Upper lobe of left lung (tissue), 6 donors: ENCODE results near the gene C19orf38. TPM values are rescaled to one million over a fixed set of nuclear protein-coding genes. Genes with fewer than 3 reads are reported as not detected.

ENCODE experiments used
- ATAC-seq, 2 donors: fragments of 200-7000 bp; cut with Tn5 transposase; one replicate each; pipeline ENCODE4 v1.9.1; 2022; ENCODE audit warnings: mild to moderate bottlenecking in 2 of 2, moderate library complexity in 2 of 2; ENCODE audit not compliant: low FRiP score in 2 of 2
- DNase-seq, 2 donors: peaks; one replicate each; pipeline ENCODE4 v3.0.0-alpha.2; 2019 to 2020
- H3K27ac ChIP-seq, 4 donors: fragments of 200-600 bp; sonication (generic); one replicate each; pipeline ENCODE4 v1.5.1; 2016 to 2019
- H3K27me3 ChIP-seq, 4 donors: fragments of 200-600 bp; sonication (generic); one replicate each; pipeline ENCODE4 v1.5.1; 2017 to 2019
- H3K36me3 ChIP-seq, 4 donors: fragments of 200-600 bp; sonication (generic); one replicate each; pipeline ENCODE4 v1.5.1; 2016 to 2019
- H3K4me1 ChIP-seq, 4 donors: fragments of 200-600 bp; sonication (generic); one replicate each; pipeline ENCODE4 v1.5.1; 2018 to 2019
- H3K4me3 ChIP-seq, 4 donors: fragments of 200-600 bp; sonication (generic); one replicate each; pipeline ENCODE4 v1.5.1; 2017 to 2019; ENCODE audit warnings: mild to moderate bottlenecking in 2 of 4, moderate library complexity in 1 of 4
- H3K9me3 ChIP-seq, 4 donors: fragments of 200-600 bp; sonication (generic); one replicate each; pipeline ENCODE4 v1.5.1; 2018 to 2019
- CTCF ChIP-seq, 6 experiments: fragments of 450-650 bp in 4 of 6; fragments of 200-600 bp in 2 of 6; sonication (generic) in 2 of 6; IDR thresholded peaks; one replicate each; pipeline ENCODE4 v1.5.1; 2016 to 2019; ENCODE audit warnings: antibody characterized with exemption in 6 of 6
- EP300 ChIP-seq, 4 donors: sonication (generic); formaldehyde crosslinking; IDR thresholded peaks; one replicate each; pipeline ENCODE4 v1.5.1; 2017; ENCODE audit warnings: antibody characterized with exemption in 4 of 4, control low read depth in 2 of 4
- POLR2A ChIP-seq, 4 donors: fragments of 450-650 bp; IDR thresholded peaks; one replicate each; pipeline ENCODE4 v1.5.1; 2016 to 2017; ENCODE audit warnings: antibody characterized with exemption in 4 of 4, mild to moderate bottlenecking in 2 of 4
- POLR2AphosphoS5 ChIP-seq, 2 donors: sonication (generic); formaldehyde crosslinking; IDR thresholded peaks; one replicate each; pipeline ENCODE4 v1.5.1; 2017; ENCODE audit warnings: antibody characterized with exemption in 2 of 2
- WGBS, 2 donors: methylation state at CpG; one replicate each; pipeline ENCODE4 v1.1.5; 2017 to 2018; 5-methylcytosine and 5-hydroxymethylcytosine counted together
- total RNA-seq, 6 donors: library from RNA; depleted of rRNA in 4 of 6; stranded (reverse); fragments of >200 nt in 4 of 6; gene quantifications; one replicate each; pipeline versions ENCODE4 v1.1.0 to v1.2.1, GENCODE V29; 2016 to 2021
- donor health status: DM: no; HTN: no; CAD: no; lungs with moderate emphysema.
- donor health status: DM: no; HTN: yes; CAD: no; lungs with severe emphysema.

C19orf38 gene
- total RNA-seq, 6 donors from 2014 or later: 2.8 to 26.2 (median 6.8) TPM

GRCh38 chr19:10811391-10812111, 36.7 kb upstream of the C19orf38 start:
- H3K4me3 ChIP-seq: no peak overlapping the region

GRCh38 chr19:10812196-10812595, 36.0 kb upstream of the C19orf38 start:
- ATAC-seq (no peak), DNase-seq (no peak)
- Histone ChIP-seq H3K27ac (peak overlapping the region in 3 of 4 donors; percentile 63 to 82 (median 73)), H3K9me3 (no peaks in the 10 kb centered on the region), H3K27me3 (no peaks in the 10 kb centered on the region), H3K36me3 (peaks cover 32 to 98% (median 76%) of the 10 kb centered on the region in 4 donors), H3K4me3 (no peak overlapping the region), H3K4me1 (peaks cover 5 to 20% (median 14%) of the 10 kb centered on the region in 4 donors)
- no peak for TF ChIP-seq POLR2AphosphoS5 (IDR thresholded peaks at IDR 0.05)
- TF ChIP-seq EP300 (IDR thresholded peaks at IDR 0.05): no peak
- TF ChIP-seq CTCF (IDR thresholded peaks at IDR 0.05): no peak
- no peak for TF ChIP-seq POLR2A (IDR thresholded peaks at IDR 0.05)
- 86 to 97% methylated on average over 16 to 18 of the region's 19 CpGs for WGBS, 2 donors

More at GRCh38 chr19:10811391-10812111, 36.7 kb upstream of the C19orf38 start:
- ATAC-seq (no peak), DNase-seq (no peak)
- H3K27me3 ChIP-seq: no peaks in the 10 kb centered on the region
- no peaks in the 10 kb centered on the region for H3K9me3 ChIP-seq
- H3K27ac ChIP-seq: peak overlapping the region in 3 of 4 donors; percentile 63 to 82 (median 73)
- peaks cover 28 to 98% (median 74%) of the 10 kb centered on the region in 4 donors for H3K36me3 ChIP-seq
- H3K4me1 ChIP-seq: peaks cover 5 to 20% (median 14%) of the 10 kb centered on the region in 4 donors
- 95 to 96% methylated on average over 8 to 9 of the region's 17 CpGs for WGBS, 2 donors
- TF ChIP-seq POLR2A (IDR thresholded peaks at IDR 0.05) (no peak), EP300 (IDR thresholded peaks at IDR 0.05) (no peak), CTCF (IDR thresholded peaks at IDR 0.05) (no peak)

- Histone ChIP-seq H3K27ac (peak overlapping the region; percentile 58 to 82 (median 68)), H3K4me1 (peaks cover 5 to 20% (median 14%) of the 10 kb centered on the region in 4 donors), H3K27me3 (no peaks in the 10 kb centered on the region), H3K36me3 (peaks cover 32 to 98% (median 82%) of the 10 kb centered on the region in 4 donors), H3K9me3 (no peaks in the 10 kb centered on the region), H3K4me3 (no peak overlapping the region)
- ATAC-seq: peak; percentile 51 to 66
- TF ChIP-seq POLR2AphosphoS5 (IDR thresholded peaks at IDR 0.05): peak; percentile 41 to 56
- TF ChIP-seq CTCF (IDR thresholded peaks at IDR 0.05): no peak
- 39 to 68% methylated on average over 4 to 7 of the region's 9 CpGs for WGBS, 2 donors
- DNase-seq: peak in 1 of 2 donors; percentile 81
Observed at GRCh38 chr19:10812902-10813404, 35.3 kb upstream of the C19orf38 start.

- Histone ChIP-seq H3K4me3 (no peak overlapping the region), H3K36me3 (peaks cover 26 to 95% (median 78%) of the 10 kb centered on the region in 4 donors), H3K27ac (peak overlapping the region in 3 of 4 donors; percentile 22 to 64 (median 56)), H3K9me3 (no peaks in the 10 kb centered on the region), H3K27me3 (no peaks in the 10 kb centered on the region), H3K4me1 (peaks cover 5 to 10% (median 7%) of the 10 kb centered on the region in 4 donors)
- WGBS, 2 donors: 88 to 97% methylated on average over 6 to 9 of the region's 9 CpGs
- ATAC-seq (no peak), DNase-seq (no peak)
- TF ChIP-seq POLR2A (IDR thresholded peaks at IDR 0.05) (no peak), EP300 (IDR thresholded peaks at IDR 0.05) (no peak), CTCF (IDR thresholded peaks at IDR 0.05) (no peak), POLR2AphosphoS5 (IDR thresholded peaks at IDR 0.05) (no peak)
Observed at GRCh38 chr19:10815007-10815536, 33.1 kb upstream of the C19orf38 start.
